H9 (cell line): ENCODE results near the gene ATOX1. TPM values are rescaled to one million over a fixed set of nuclear protein-coding genes. Genes with fewer than 3 reads are reported as not detected.

ENCODE experiments used
- DNase-seq: peaks from one replicate; pipeline ENCODE4 v3.0.0-alpha.2; 2017
- H2AFZ ChIP-seq: one replicate; pipeline ENCODE4 v1.6.1; 2013; ENCODE audit warnings: mild to moderate bottlenecking, low read length, control low read depth, moderate library complexity
- H2AK5ac ChIP-seq: 2 replicates; pipeline ENCODE4 v1.6.1; 2013; ENCODE audit warnings: low read length, control low read depth, mixed read lengths; ENCODE audit not compliant: insufficient read length
- H2BK120ac ChIP-seq: one replicate; pipeline ENCODE4 v1.6.1; 2013; ENCODE audit warnings: low read depth, mild to moderate bottlenecking, low read length, control low read depth, inconsistent platforms; ENCODE audit not compliant: poor library complexity, severe bottlenecking
- H2BK12ac ChIP-seq: 2 replicates; pipeline ENCODE4 v1.6.1; 2013; ENCODE audit warnings: low read length, control low read depth, mixed read lengths, low read depth; ENCODE audit not compliant: insufficient read length
- H2BK15ac ChIP-seq: 2 replicates; pipeline ENCODE4 v1.6.1; 2013; ENCODE audit warnings: low read depth, low read length, control low read depth
- H2BK20ac ChIP-seq: one replicate; pipeline ENCODE4 v1.6.1; 2013; ENCODE audit warnings: low read depth, mild to moderate bottlenecking, low read length, control low read depth, inconsistent platforms; ENCODE audit not compliant: poor library complexity, severe bottlenecking
- H2BK5ac ChIP-seq: 2 replicates; pipeline ENCODE4 v1.6.1; 2013; ENCODE audit warnings: low read length, control low read depth, mixed read lengths; ENCODE audit not compliant: insufficient read length
- H3K14ac ChIP-seq: 2 replicates; pipeline ENCODE4 v1.6.1; 2013; ENCODE audit warnings: low read length, control low read depth; ENCODE audit not compliant: insufficient read depth
- H3K18ac ChIP-seq: 2 replicates; pipeline ENCODE4 v1.6.1; 2013; ENCODE audit warnings: low read depth, mild to moderate bottlenecking, mixed read lengths, low read length, control low read depth; ENCODE audit not compliant: insufficient read length
- H3K23ac ChIP-seq: 2 replicates; pipeline ENCODE4 v1.6.1; 2013; ENCODE audit warnings: low read length, control low read depth, mixed read lengths, low read depth; ENCODE audit not compliant: insufficient read length
- H3K23me2 ChIP-seq: 2 replicates; pipeline ENCODE4 v1.6.1; 2013; ENCODE audit warnings: low read depth, mild to moderate bottlenecking, mixed read lengths, low read length, control low read depth; ENCODE audit not compliant: insufficient read length, poor library complexity, severe bottlenecking
- H3K27ac ChIP-seq: 2 replicates; pipeline ENCODE4 v1.5.1; 2013; ENCODE audit warnings: low read length, control low read depth, mixed read lengths, low read depth; ENCODE audit not compliant: insufficient read length
- H3K27me3 ChIP-seq: 2 replicates; pipeline ENCODE4 v1.6.1; 2013; ENCODE audit warnings: low read length, control low read depth, inconsistent platforms; ENCODE audit not compliant: insufficient read depth
- H3K4ac ChIP-seq: 2 replicates; pipeline ENCODE4 v1.6.1; 2013; ENCODE audit warnings: low read depth, mild to moderate bottlenecking, control low read depth, inconsistent platforms, low read length, moderate library complexity
- H3K4me1 ChIP-seq: 2 replicates; pipeline ENCODE4 v1.6.1; 2013; ENCODE audit warnings: low read length, control low read depth, inconsistent platforms; ENCODE audit not compliant: insufficient read depth
- H3K4me2 ChIP-seq: 2 replicates; pipeline ENCODE4 v1.6.1; 2013; ENCODE audit warnings: low read length, control low read depth, mixed read lengths; ENCODE audit not compliant: insufficient read length, insufficient read depth
- H3K56ac ChIP-seq: 2 replicates; pipeline ENCODE4 v1.6.1; 2013; ENCODE audit warnings: low read depth, mild to moderate bottlenecking, mixed read lengths, low read length, control low read depth; ENCODE audit not compliant: insufficient read length
- H3K79me1 ChIP-seq: 2 replicates; pipeline ENCODE4 v1.6.1; 2013; ENCODE audit warnings: low read depth, mild to moderate bottlenecking, moderate library complexity, low read length, control low read depth, inconsistent platforms; ENCODE audit not compliant: insufficient read depth, poor library complexity, severe bottlenecking
- H3K79me2 ChIP-seq: 2 replicates; pipeline ENCODE4 v1.6.1; 2013; ENCODE audit warnings: low read length, control low read depth, inconsistent platforms; ENCODE audit not compliant: insufficient read depth
- H3K9ac ChIP-seq: 2 replicates; pipeline ENCODE4 v1.6.1; 2013; ENCODE audit warnings: low read length, control low read depth, mixed read lengths; ENCODE audit not compliant: insufficient read length; ENCODE audit errors: extremely low read depth
- H3K9me3 ChIP-seq: one replicate; pipeline ENCODE4 v1.6.1; 2013; ENCODE audit warnings: low read depth, low read length, inconsistent platforms; ENCODE audit not compliant: control insufficient read depth
- H3T11ph ChIP-seq: one replicate; pipeline ENCODE4 v1.6.1; 2013; ENCODE audit warnings: mild to moderate bottlenecking, low read length, control low read depth, inconsistent platforms
- H4K20me1 ChIP-seq: one replicate; pipeline ENCODE4 v1.6.1; 2013; ENCODE audit not compliant: control insufficient read depth, insufficient read length, insufficient read depth
- H4K5ac ChIP-seq: 2 replicates; pipeline ENCODE4 v1.6.1; 2013; ENCODE audit warnings: low read depth, mild to moderate bottlenecking, mixed read lengths, low read length, control low read depth; ENCODE audit not compliant: insufficient read length
- H4K8ac ChIP-seq: replicated peaks from 2 replicates; pipeline ENCODE4 v1.6.1; 2013; ENCODE audit warnings: low read length, control low read depth, mixed read lengths, low read depth; ENCODE audit not compliant: insufficient read length
- H4K91ac ChIP-seq: 2 replicates; pipeline ENCODE4 v1.6.1; 2013; ENCODE audit warnings: low read depth, mild to moderate bottlenecking, moderate library complexity, mixed read lengths, low read length, control low read depth; ENCODE audit not compliant: insufficient read length
- H3K27ac Mint-ChIP-seq, 3 experiments: 2 replicates in 2 of 3; 3 replicates in 1 of 3; pipeline ENCODE4 v1.8.0; 2020 to 2021; ENCODE audit warnings: mixed read lengths in 3 of 3, mild to moderate bottlenecking in 1 of 3, moderate library complexity in 1 of 3
- H3K27me3 Mint-ChIP-seq: 2 replicates; pipeline ENCODE4 v1.8.0; 2021; ENCODE audit warnings: low read depth, mild to moderate bottlenecking, moderate library complexity, mixed read lengths
- H3K36me3 Mint-ChIP-seq, 3 experiments: 2 replicates in 2 of 3; 3 replicates in 1 of 3; pipeline ENCODE4 v1.8.0; 2020 to 2021; ENCODE audit warnings: low read depth in 3 of 3, mixed read lengths in 3 of 3; ENCODE audit not compliant: insufficient read depth in 1 of 3
- H3K4me1 Mint-ChIP-seq, 2 experiments: 2 replicates each; pipeline ENCODE4 v1.8.0; 2020; ENCODE audit warnings: mixed read lengths in 2 of 2
- H3K4me3 Mint-ChIP-seq, 2 experiments: 2 replicates in 1 of 2; 3 replicates in 1 of 2; pipeline ENCODE4 v1.8.0; 2020 to 2021; ENCODE audit warnings: mild to moderate bottlenecking in 2 of 2, mixed read lengths in 2 of 2, moderate library complexity in 1 of 2
- H3K9me3 Mint-ChIP-seq, 2 experiments: 2 replicates in 1 of 2; 3 replicates in 1 of 2; pipeline ENCODE4 v1.8.0; 2020; ENCODE audit warnings: mild to moderate bottlenecking in 2 of 2, mixed read lengths in 2 of 2, moderate library complexity in 1 of 2
- CTCF ChIP-seq: fragments of 200-600 bp; sonication (generic); conservative IDR thresholded peaks from 3 replicates; pipeline ENCODE4 v1.8.0; 2021; ENCODE audit warnings: antibody characterized with exemption, mild to moderate bottlenecking
- WGBS: extraction: QIAGEN DNeasy Blood & Tissue Kit; methylation state at CpG from one replicate; pipeline ENCODE4 v1.1.7; 2013; ENCODE audit warnings: missing lambda C conversion rate, low lambda C conversion rate, mixed read lengths; ENCODE audit not compliant: insufficient read length; ENCODE audit errors: extremely low coverage; 5-methylcytosine and 5-hydroxymethylcytosine counted together
- total RNA-seq: library from RNA; stranded (reverse); gene quantifications from 2 replicates; pipeline ENCODE4 v1.2.1, GENCODE V29; 2021

Gene ATOX1
- total RNA-seq, 1 experiment from 2014 or later, result 75.0 TPM

- Histone ChIP-seq H3K23me2 (no peaks in the 10 kb centered on the region), H3K23ac (no peak overlapping the region), H3K27me3 (no peaks in the 10 kb centered on the region), H3K56ac (no peak overlapping the region), H4K5ac (no peak overlapping the region), H2BK20ac (no peak overlapping the region), H4K20me1 (no peaks in the 10 kb centered on the region), H2BK5ac (no peak overlapping the region), H3K18ac (no peak overlapping the region), H3T11ph (no peak overlapping the region), H4K8ac (no peak overlapping the region), H3K79me2 (no peaks in the 10 kb centered on the region), H4K91ac (no peak overlapping the region), H3K4me2 (no peak overlapping the region), H3K9me3 (no peaks in the 10 kb centered on the region), H2BK12ac (no peak overlapping the region), H2AK5ac (no peak overlapping the region), H3K14ac (no peak overlapping the region), H2BK120ac (no peak overlapping the region), H2BK15ac (no peak overlapping the region), H3K79me1 (no peaks in the 10 kb centered on the region), H3K4ac (no peak overlapping the region), H3K9ac (no peak overlapping the region), H3K4me1 (peaks cover 7% of the 10 kb centered on the region), H2AFZ (no peak overlapping the region), H3K27ac (no peak overlapping the region)
- Mint-ChIP-seq H3K36me3 (peaks cover 0 to 10% (median 3%) of the 10 kb centered on the region in 3 experiments; a peak in 4 of 7 replicates), H3K4me3 (no peak overlapping the region), H3K9me3 (peaks cover 6 to 8% of the 10 kb centered on the region in 2 experiments; a peak in 4 of 5 replicates), H3K27ac (no peak overlapping the region), H3K4me1 (peaks cover 15 to 20% of the 10 kb centered on the region in 2 experiments), H3K27me3 (peaks cover 1% of the 10 kb centered on the region)
- peak; percentile 74 for TF ChIP-seq CTCF
- WGBS, result no CpG with 5 or more reads among the region's 6 CpGs
- DNase-seq, result peak; percentile 46
These were observed 39.0 kb downstream of the ATOX1 start for GRCh38 chr5:151719228-151720000.
